GM19239 (cell line): Measurements from ENCODE around the gene CPXM1.
"Not testable (repeated sequence)": the region's sequence is repeated elsewhere in the genome, so short reads cannot be mapped to it uniquely, and the experiment has no call there.

Experiments used
- DNase-seq: peaks from one replicate; pipeline ENCODE4 v3.0.0; 2011; ENCODE audit warnings: low spot score; ENCODE audit not compliant: insufficient read length
- FAIRE-seq: peaks from 2 replicates; lab custom pipeline; 2011; peaks lifted over from hg19 to GRCh38; lab: Jason Lieb, UNC

CPXM1 gene

GRCh38 chr20:2825761-2826160 lies 25.3 kb upstream of the CPXM1 start:
- DNase-seq (no peak), FAIRE-seq (peak; percentile 40)

- FAIRE-seq (peak; percentile 31), DNase-seq (no peak)
Measured at GRCh38 chr20:2822073-2822472, 21.6 kb upstream of the CPXM1 start.

- no peak for FAIRE-seq
Measured at GRCh38 chr20:2820896-2821869, 20.8 kb upstream of the CPXM1 start.

GRCh38 chr20:2820084-2820895 lies 19.9 kb upstream of the CPXM1 start:
- FAIRE-seq = no peak
- no peak for DNase-seq

More at GRCh38 chr20:2820896-2821869, 20.8 kb upstream of the CPXM1 start:
- no peak for DNase-seq

- DNase-seq (no peak), FAIRE-seq (no peak)
Measured at GRCh38 chr20:2817891-2818595, 17.6 kb upstream of the CPXM1 start.

GRCh38 chr20:2817341-2817726 lies 16.9 kb upstream of the CPXM1 start:
- FAIRE-seq (no peak), DNase-seq (no peak)

GRCh38 chr20:2816583-2817340 lies 16.3 kb upstream of the CPXM1 start:
- no peak for DNase-seq
- no peak for FAIRE-seq

GRCh38 chr20:2816030-2816582 lies 15.7 kb upstream of the CPXM1 start, which contains the start of gene TMEM239:
Gene TMEM239, plus strand, starts transcription at chr20:2816364. Its CDS starts 191 bp downstream, at chr20:2816555.
- no peak for DNase-seq
- no peak for FAIRE-seq

GRCh38 chr20:2815242-2815900 lies 14.9 kb upstream of the CPXM1 start:
- FAIRE-seq (no peak), DNase-seq (no peak)

- no peak for FAIRE-seq
- no peak for DNase-seq
Measured at GRCh38 chr20:2814587-2815051, 14.2 kb upstream of the CPXM1 start, which contains the start of gene C20orf141. Gene C20orf141, plus strand, starts transcription at chr20:2814987. Its CDS starts 198 bp downstream, at chr20:2815185.

- no peak for FAIRE-seq
Measured at GRCh38 chr20:2814076-2814475, 13.6 kb upstream of the CPXM1 start.

GRCh38 chr20:2812189-2812588 lies 11.8 kb upstream of the CPXM1 start:
- DNase-seq = no peak
- no peak for FAIRE-seq

More at GRCh38 chr20:2814076-2814475, 13.6 kb upstream of the CPXM1 start:
- DNase-seq = no peak

- DNase-seq (no peak), FAIRE-seq (no peak)
Measured at GRCh38 chr20:2809690-2810089, 9.3 kb upstream of the CPXM1 start.

GRCh38 chr20:2807929-2808328 lies 7.5 kb upstream of the CPXM1 start:
- not testable (repeated sequence) for FAIRE-seq, DNase-seq

GRCh38 chr20:2807019-2807418 lies 6.6 kb upstream of the CPXM1 start:
- DNase-seq (no peak), FAIRE-seq (no peak)

- DNase-seq (no peak), FAIRE-seq (no peak)
Measured at GRCh38 chr20:2806351-2806701, 5.9 kb upstream of the CPXM1 start.

GRCh38 chr20:2805689-2806350 lies 5.4 kb upstream of the CPXM1 start:
- DNase-seq (no peak), FAIRE-seq (no peak)
